Left lobe of liver (tissue), 2 donors: ENCODE measurements around the gene DEFB108B. TPM values are rescaled to one million over a fixed set of nuclear protein-coding genes. Genes with fewer than 3 reads are reported as not detected.
"Not testable (repeated sequence)": the region's sequence is repeated elsewhere in the genome, so short reads cannot be mapped to it uniquely, and the experiment has no call there.

ENCODE experiments used
- ATAC-seq: fragments of 200-7000 bp; cut with Tn5 transposase; one replicate; pipeline ENCODE4 v1.9.1; 2020; ENCODE audit warnings: mild to moderate bottlenecking, moderate library complexity
- DNase-seq: peaks from one replicate; pipeline ENCODE4 v3.0.0-alpha.2; 2020; ENCODE audit warnings: low spot score
- total RNA-seq: library from RNA; stranded (reverse); gene quantifications from one replicate; pipeline ENCODE4 v1.2.1, GENCODE V29; 2021
- donor health status: DM: no; HTN: no; CAD: no; lungs with moderate emphysema.
- donor health status: DM: no; HTN: yes; CAD: no.

The DEFB108B gene
- not detected for total RNA-seq

- not testable (repeated sequence) for DNase-seq, ATAC-seq
These were observed at the start of gene DEFB108B for GRCh38 chr11:71832811-71833210. DEFB108B (plus strand) TSS chr11:71833200; CDS start chr11:71833200, 0 bp downstream.

DNA sequence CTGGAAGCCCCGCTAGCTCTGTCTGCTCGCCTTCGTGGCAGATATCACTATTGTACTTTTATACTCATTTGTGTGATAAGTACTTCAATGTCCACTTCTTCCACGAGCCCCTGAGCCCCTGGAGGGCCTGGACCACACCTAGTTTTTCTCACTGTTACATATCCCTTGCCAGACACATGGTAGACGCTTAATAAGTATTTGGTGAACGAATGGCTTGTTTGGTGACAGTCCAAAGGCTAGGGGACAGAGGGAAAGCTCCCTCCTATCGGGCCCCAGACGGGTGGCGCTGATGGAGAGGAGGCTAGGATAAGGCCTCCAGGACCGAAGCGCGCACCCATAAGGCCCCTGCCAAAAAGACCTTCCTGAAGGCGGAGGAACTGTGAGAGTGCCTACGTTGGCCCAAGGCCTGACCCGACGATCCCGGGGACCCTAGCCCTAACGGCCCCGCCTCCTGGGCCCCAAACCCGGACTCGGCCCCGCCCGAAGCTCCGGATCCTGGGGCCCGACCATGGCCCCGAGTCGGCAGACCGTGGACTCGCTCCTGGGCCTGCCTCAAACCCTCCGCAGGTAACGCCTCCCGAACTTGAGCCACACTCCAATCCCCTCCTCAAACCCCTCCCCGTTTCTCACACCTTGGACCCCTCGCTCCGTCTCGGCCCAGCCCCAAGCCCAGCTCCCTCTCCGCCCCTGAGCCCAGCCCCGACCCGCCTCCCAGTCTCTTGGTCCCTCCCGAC, 46.7 kb upstream of the DEFB108B start:
- peak; percentile 55 for ATAC-seq
- DNase-seq: not testable (repeated sequence)

DNA sequence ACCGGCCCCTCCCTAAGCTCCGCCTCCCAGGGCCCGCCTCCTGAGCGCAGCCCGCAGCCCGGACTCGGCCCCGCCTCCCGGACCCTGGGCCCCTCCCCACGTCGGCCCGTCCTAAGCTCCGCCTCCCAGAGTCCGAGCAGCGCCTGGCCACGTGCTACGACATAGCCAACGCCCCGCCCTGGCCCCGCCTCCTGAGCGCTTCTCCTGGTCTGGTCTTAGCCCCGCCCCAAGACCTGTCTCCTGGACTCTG, 46.2 kb upstream of the DEFB108B start:
- DNase-seq (peak; percentile 100), ATAC-seq (peak; percentile 93)

GRCh38 chr11:71787098-71787823, 45.7 kb upstream of the DEFB108B start:
- ATAC-seq: peak; percentile 98
- peak; percentile 67 for DNase-seq

GRCh38 chr11:71787824-71788454, 45.1 kb upstream of the DEFB108B start:
- ATAC-seq, DNase-seq: not testable (repeated sequence)

DNA sequence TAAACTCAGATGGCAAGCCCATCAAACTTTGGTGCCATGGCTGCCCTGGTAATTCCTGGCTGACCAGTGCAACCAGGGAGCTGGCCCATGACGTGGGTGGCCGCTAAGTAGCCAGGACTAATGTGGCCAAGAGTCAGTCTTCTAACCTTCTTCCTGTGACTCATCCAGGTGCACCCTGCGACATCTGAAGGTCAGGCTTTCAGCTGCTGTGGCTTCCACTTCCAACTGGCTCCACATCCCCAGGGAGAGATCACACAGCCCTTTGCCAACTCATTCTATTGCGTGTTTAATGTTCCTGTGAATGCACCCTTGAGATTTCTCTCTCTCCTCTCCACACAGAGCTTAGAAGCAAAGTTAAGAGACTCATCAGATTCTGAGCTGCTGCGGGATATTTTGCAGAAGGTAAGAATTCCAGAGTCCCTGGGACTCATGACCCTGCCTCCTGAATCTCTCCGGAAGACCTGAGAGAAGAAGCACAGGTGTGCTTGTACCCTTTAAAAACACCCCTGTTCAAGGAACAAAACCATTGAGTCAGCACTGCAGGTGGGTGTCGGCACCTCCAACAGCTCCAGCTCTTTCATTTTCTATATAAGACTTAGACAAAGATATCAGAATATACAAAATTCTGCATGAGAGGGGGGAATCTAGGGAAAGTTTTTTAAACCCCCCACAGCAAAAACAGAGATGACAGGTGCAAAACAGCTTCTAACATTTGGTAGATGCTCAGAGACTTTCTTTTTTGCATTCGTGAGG, 43.4 kb upstream of the DEFB108B start:
- DNase-seq, ATAC-seq: not testable (repeated sequence)

GRCh38 chr11:71791111-71791510, 41.9 kb upstream of the DEFB108B start:
- not testable (repeated sequence) for ATAC-seq, DNase-seq

DNA sequence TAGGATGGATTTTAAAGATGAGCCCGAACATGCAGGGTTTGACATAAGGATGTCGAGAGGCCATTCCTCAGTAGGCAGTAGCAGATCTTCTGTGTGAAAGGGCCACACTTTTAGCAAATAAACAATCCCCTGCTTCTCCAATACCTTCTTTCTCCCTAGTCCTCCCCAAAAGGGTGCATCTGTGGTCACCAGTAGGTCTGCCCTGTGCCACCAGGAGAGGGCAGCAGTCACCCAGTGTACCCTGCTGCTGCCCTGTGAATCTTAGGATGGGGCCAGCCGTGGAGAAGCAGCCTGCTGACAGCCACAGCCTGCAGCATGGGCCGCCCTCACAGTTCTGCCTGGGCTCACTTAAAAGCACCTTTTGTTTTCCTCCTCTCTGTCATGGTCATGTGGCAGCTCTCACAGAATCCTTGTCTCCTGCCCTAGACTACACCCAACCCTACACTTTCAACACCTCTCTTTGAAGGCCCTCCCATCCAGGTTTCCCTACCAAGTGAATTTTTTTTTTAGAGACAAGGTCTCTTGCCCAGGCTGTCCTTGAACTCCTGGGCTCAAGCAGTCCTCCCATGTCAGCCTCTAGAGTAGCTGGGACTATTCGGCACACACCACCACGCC, 40.3 kb upstream of the DEFB108B start:
- not testable (repeated sequence) for ATAC-seq
- peak; percentile 58 for DNase-seq

DNA sequence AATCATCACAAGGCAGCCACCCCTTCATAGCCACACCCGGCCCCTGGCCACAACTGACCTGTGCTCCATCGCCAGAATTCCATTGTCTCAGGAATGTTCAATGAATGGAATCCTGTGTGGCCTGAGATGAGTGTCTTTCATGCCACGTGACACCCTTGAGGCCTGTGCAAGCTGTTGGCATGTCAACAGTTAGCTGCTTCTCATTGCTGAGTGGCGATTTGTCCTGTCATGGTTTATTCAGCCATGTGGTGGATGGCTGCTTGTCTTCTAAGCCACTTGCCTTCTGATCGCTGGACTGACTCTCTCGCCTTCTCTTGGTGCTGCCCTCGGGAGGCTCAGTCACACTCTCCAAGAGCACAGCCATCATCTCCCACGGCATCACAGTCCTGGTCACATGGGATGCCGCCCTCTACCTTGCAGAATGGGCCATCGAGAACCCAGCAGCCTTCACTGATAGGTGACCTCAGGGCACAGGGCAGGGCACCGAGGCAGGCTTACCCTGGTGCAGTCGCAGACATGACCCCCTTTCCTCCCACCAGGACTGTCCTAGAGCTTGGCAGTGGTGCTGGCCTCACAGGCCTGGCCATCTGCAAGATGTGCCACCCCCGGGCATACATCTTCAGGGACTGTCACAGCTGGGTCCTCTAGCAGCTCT, 38.5 kb upstream of the DEFB108B start:
- not testable (repeated sequence) for DNase-seq, ATAC-seq

- not testable (repeated sequence) for DNase-seq, ATAC-seq
These were observed 37.8 kb upstream of the DEFB108B start for GRCh38 chr11:71795236-71795635.

- ATAC-seq, DNase-seq: not testable (repeated sequence)
These were observed 37.0 kb upstream of the DEFB108B start for GRCh38 chr11:71796016-71796415.

DNA sequence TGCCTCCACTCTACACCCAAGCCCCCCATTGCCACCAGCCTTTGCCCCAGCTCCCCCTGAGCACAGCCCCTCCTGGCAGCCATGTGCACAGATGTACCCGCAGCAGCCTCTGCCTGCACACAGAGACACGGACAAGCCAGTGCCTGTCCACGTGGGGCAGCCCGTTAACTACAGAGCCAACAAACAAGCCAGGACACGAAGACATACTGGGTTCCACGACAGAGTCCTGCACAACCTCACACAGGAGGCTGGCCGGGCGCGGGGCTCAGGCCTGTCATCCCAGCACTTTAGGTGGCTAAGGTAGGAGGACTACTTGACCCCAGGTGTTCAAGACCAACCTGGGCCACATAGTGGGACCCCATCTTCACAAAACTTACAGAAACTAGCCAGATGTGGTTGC, 36.2 kb upstream of the DEFB108B start:
- not testable (repeated sequence) for ATAC-seq, DNase-seq

- not testable (repeated sequence) for ATAC-seq, DNase-seq
These were observed 33.4 kb upstream of the DEFB108B start for GRCh38 chr11:71799556-71800128.

DNA sequence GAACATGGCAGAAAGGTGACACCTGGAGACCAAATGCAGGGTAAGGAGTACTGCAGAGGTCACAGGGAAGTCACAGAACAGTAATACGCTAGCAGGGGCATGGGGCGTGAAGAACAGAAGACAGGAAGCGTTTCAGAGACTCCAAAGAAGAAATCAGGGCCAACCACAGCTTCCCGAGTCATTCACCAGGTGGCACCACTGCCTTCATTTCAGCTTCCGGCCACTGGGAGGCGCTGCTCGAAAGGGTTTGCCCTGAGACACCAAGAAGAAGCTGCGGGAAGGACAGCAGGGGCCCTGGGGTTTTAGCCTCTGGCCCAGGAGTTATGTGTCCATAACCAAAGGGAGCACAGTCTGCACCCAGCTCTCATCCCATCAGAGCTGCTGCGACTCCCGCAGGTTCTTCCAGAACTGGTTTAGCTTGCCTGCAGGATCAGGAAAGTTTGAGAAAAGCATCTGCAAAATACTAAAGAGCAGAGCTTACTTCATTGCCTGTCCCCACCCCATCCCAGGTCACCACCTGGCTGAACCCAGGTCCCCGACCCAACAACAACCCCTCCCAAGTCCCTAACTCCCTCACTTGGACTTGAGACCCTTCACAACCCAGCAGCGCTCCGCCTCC, 32.6 kb upstream of the DEFB108B start:
- DNase-seq: peak; percentile 55
- ATAC-seq: not testable (repeated sequence)

DNA sequence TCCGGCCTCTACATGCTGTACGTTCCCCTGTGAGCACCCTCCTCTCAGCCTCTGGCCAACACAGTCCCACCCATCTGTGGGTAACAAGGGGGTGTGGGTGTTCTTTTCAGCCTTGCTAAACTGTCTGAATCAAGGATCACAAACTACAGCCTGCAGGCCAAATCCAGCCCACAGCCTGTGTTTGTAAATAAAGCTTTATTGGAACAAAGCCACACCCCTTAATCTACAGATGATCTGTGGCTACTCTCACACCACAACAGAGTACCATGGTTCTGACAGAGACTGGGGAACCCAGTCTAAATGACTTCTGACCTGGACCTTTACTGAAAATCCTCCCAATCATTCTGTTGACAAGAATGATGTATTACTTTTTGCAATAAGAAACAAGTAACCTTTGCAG, 32.0 kb upstream of the DEFB108B start:
- ATAC-seq, DNase-seq: not testable (repeated sequence)

- DNase-seq, ATAC-seq: not testable (repeated sequence)
These were observed 30.1 kb upstream of the DEFB108B start for GRCh38 chr11:71802874-71803273.

DNA sequence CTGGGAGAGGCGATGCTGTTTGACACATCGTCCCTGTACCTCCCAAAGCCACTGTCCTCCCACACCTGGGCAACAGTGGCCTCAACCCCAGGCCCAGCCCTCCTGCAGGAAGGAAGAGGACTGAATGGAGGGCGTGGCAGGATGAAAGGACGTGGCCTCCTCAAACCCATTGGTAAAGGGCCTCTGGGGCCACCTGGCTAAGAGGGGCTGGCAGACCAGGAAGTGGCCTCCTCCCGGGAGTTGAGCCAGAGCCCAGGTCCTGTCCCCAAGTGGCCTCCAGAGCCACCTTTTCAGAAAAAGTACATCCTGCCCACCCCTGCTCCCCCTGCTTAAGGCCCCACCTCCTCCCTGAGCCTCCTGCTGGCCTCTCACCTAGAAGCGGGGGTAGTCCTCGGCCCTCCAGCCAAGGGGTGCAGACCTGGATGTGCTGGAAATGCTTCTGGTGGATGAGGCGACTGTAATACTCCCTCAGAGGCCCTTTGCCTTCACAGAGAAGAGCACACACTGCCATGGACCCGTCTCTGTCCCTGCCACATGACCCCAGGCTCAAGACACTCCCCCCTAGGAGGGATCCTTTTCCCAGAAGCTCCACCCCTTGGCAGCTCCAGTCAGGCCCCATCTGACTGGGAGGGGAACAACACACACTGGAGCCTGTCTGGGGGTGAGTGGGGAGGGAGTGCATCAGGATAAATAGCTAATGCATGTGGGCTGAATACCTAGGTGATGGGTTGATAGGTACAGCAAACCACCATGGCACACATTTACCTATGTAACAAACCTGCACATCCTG, 28.6 kb upstream of the DEFB108B start:
- not testable (repeated sequence) for ATAC-seq, DNase-seq

GRCh38 chr11:71812529-71812928, 20.5 kb upstream of the DEFB108B start:
- ATAC-seq, DNase-seq: not testable (repeated sequence)
